Neutrophil (primary cell): Measurements from ENCODE around the gene BNIP3.
"Not testable (repeated sequence)": the region's sequence is repeated elsewhere in the genome, so short reads cannot be mapped to it uniquely, and the experiment has no call there.

Source experiments
- H3K27ac ChIP-seq: fragments of 200-600 bp; sonication (generic); 2 replicates; pipeline ENCODE4 v1.5.1; 2016; ENCODE audit warnings: mild to moderate bottlenecking, moderate library complexity
- H3K27me3 ChIP-seq: fragments of 200-600 bp; sonication (generic); 2 replicates; pipeline ENCODE4 v1.6.0; 2016; ENCODE audit warnings: mild to moderate bottlenecking
- H3K36me3 ChIP-seq: fragments of 200-600 bp; sonication (generic); 2 replicates; pipeline ENCODE4 v1.5.1; 2017
- H3K4me1 ChIP-seq, 2 experiments: fragments of 200-600 bp in 1 of 2; sonication (generic) in 1 of 2; 1 replicate in 1 of 2; 2 replicates in 1 of 2; pipeline versions ENCODE4 v1.5.1 to v1.6.1; 2013 to 2016; ENCODE audit warnings: low read depth in 1 of 2, low read length in 1 of 2, mild to moderate bottlenecking in 1 of 2, moderate library complexity in 1 of 2; ENCODE audit not compliant: control insufficient read depth in 1 of 2, insufficient read depth in 1 of 2
- H3K4me3 ChIP-seq, 2 experiments: fragments of 200-600 bp in 1 of 2; sonication (generic) in 1 of 2; 1 replicate in 1 of 2; 2 replicates in 1 of 2; pipeline ENCODE4 v1.5.1; 2013 to 2016; ENCODE audit warnings: low read depth in 1 of 2, low read length in 1 of 2, mild to moderate bottlenecking in 1 of 2, moderate library complexity in 1 of 2
- H3K9me3 ChIP-seq: fragments of 200-600 bp; sonication (generic); 2 replicates; pipeline ENCODE4 v1.5.1; 2016
- CTCF ChIP-seq: fragments of 200-600 bp; sonication (generic); IDR thresholded peaks from 2 replicates; pipeline ENCODE4 v1.5.1; 2016; ENCODE audit warnings: antibody characterized with exemption

The BNIP3 gene

GRCh38 chr10:131996466-131997365 lies 15.0 kb upstream of the BNIP3 start:
- TF ChIP-seq CTCF = no peak
- no peak overlapping the region for H3K4me3 ChIP-seq
- no peaks in the 10 kb centered on the region for H3K9me3 ChIP-seq
- H3K27me3 ChIP-seq = peaks cover 10% of the 10 kb centered on the region
- H3K27ac ChIP-seq = no peak overlapping the region
- H3K4me1 ChIP-seq = peaks cover 8 to 11% of the 10 kb centered on the region in 2 experiments
- no peaks in the 10 kb centered on the region for H3K36me3 ChIP-seq

- H3K36me3 ChIP-seq = no peaks in the 10 kb centered on the region
- TF ChIP-seq CTCF = no peak
- H3K9me3 ChIP-seq = no peaks in the 10 kb centered on the region
- no peak overlapping the region for H3K27ac ChIP-seq
- H3K4me1 ChIP-seq = peaks cover 8 to 11% of the 10 kb centered on the region in 2 experiments
- peaks cover 15% of the 10 kb centered on the region for H3K27me3 ChIP-seq
- H3K4me3 ChIP-seq = no peak overlapping the region
Measured at GRCh38 chr10:131994435-131994834, 12.7 kb upstream of the BNIP3 start.

DNA sequence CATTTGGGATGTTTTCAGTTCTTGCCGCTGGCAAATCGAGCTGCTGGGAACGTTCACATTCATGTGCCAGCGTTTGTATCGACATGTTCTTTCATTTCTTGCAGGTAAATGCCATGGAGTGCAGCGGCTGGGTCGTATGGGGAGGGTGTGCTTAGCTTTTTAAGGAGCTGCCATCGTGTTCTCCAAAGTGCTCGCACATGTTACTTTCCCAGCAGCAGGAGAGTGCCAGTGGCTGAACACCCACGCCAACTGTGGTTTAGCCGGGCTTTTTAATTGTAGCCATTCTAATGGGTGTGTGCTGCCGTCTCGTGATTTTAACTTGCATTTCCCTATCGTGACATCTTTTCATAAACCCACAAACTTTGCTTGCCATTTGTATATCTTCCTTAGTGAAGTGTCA lies 11.6 kb upstream of the BNIP3 start:
- Histone ChIP-seq H3K27ac (peak overlapping the region; percentile 59), H3K36me3 (no peaks in the 10 kb centered on the region), H3K9me3 (no peaks in the 10 kb centered on the region), H3K4me3 (no peak overlapping the region), H3K27me3 (peaks cover 23% of the 10 kb centered on the region), H3K4me1 (peaks cover 8 to 11% of the 10 kb centered on the region in 2 experiments)
- TF ChIP-seq CTCF = no peak

GRCh38 chr10:131991726-131992125 lies 10.0 kb upstream of the BNIP3 start:
- Histone ChIP-seq H3K27me3 (peaks cover 26% of the 10 kb centered on the region), H3K27ac (no peak overlapping the region), H3K36me3 (no peaks in the 10 kb centered on the region), H3K4me3 (no peak overlapping the region), H3K4me1 (peaks cover 8 to 11% of the 10 kb centered on the region in 2 experiments), H3K9me3 (no peaks in the 10 kb centered on the region)
- no peak for TF ChIP-seq CTCF

GRCh38 chr10:131987786-131988185 lies 6.1 kb upstream of the BNIP3 start:
- peaks cover 58% of the 10 kb centered on the region for H3K27me3 ChIP-seq
- H3K4me1 ChIP-seq, H3K9me3 ChIP-seq, H3K36me3 ChIP-seq, H3K4me3 ChIP-seq, H3K27ac ChIP-seq: not testable (repeated sequence)

DNA sequence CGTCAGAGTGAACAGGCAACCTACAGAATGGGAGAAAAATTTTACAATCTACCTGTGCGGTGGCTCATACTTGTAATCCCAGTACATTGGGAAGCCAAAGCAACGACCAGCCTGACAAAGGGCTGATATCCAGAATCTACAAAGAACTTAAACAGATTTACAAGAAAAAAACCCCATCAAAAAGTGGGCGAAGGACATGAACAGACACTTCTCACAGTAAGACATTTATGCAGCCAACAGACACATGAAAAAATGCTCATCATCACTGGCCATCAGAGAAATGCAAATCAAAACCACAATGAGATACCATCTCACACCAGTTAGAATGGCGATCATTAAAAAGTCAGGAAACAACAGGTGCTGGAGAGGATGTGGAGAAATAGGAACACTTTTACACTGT lies 5.6 kb upstream of the BNIP3 start:
- H3K4me1 ChIP-seq, H3K9me3 ChIP-seq, H3K4me3 ChIP-seq, H3K27ac ChIP-seq, H3K36me3 ChIP-seq: not testable (repeated sequence)
- H3K27me3 ChIP-seq = peaks cover 63% of the 10 kb centered on the region

- H3K9me3 ChIP-seq, H3K4me1 ChIP-seq, H3K27ac ChIP-seq, H3K36me3 ChIP-seq, H3K4me3 ChIP-seq: not testable (repeated sequence)
- H3K27me3 ChIP-seq = peaks cover 65% of the 10 kb centered on the region
Measured at GRCh38 chr10:131986851-131987250, 5.1 kb upstream of the BNIP3 start.
